MCF 10A (cell line): ENCODE data around the gene FFAR1. TPM values are rescaled to one million over a fixed set of nuclear protein-coding genes. Genes with fewer than 3 reads are reported as not detected.

Source experiments
- BruUV-seq: library from RNA; stranded (reverse); fragments of 400-500 nt; replicated peaks from 2 replicates; lab custom pipeline; 2021; lab: Mats Ljungman, UMichigan
- CTCF ChIA-PET: fragments of 300-600 bp; sonication (Branson Sonifier 250); formaldehyde crosslinking; extraction: SDS; loops from one replicate; lab custom pipeline; 2021; ENCODE audit warnings: antibody characterized with exemption, inconsistent platforms; lab: Yijun Ruan, JAX
- POLR2A ChIA-PET: fragments of 300-600, 350-650 bp; sonication (Branson Sonifier 250); formaldehyde crosslinking; extraction: SDS; loops from one replicate; lab custom pipeline; 2020; ENCODE audit warnings: antibody characterized with exemption, inconsistent platforms; lab: Yijun Ruan, JAX
- DNase-seq: peaks from one replicate; pipeline ENCODE4 v3.0.0-alpha.2; 2018; ENCODE audit not compliant: unreplicated experiment
- H3K27ac Mint-ChIP-seq: one replicate; pipeline ENCODE4 v1.8.0; 2022; ENCODE audit warnings: mild to moderate bottlenecking, low read depth, mixed read lengths; ENCODE audit not compliant: unreplicated experiment
- H3K27me3 Mint-ChIP-seq: one replicate; pipeline ENCODE4 v1.8.0; 2022; ENCODE audit warnings: mixed read lengths; ENCODE audit not compliant: insufficient read depth, unreplicated experiment
- H3K36me3 Mint-ChIP-seq: one replicate; pipeline ENCODE4 v1.8.0; 2022; ENCODE audit warnings: mild to moderate bottlenecking, moderate library complexity, mixed read lengths; ENCODE audit not compliant: insufficient read depth, unreplicated experiment
- H3K4me1 Mint-ChIP-seq: one replicate; pipeline ENCODE4 v1.8.0; 2022; ENCODE audit warnings: mixed read lengths; ENCODE audit not compliant: insufficient read depth, unreplicated experiment
- H3K4me3 Mint-ChIP-seq: one replicate; pipeline ENCODE4 v1.8.0; 2022; ENCODE audit warnings: mild to moderate bottlenecking, moderate library complexity, mixed read lengths; ENCODE audit not compliant: unreplicated experiment
- H3K9me3 Mint-ChIP-seq: one replicate; pipeline ENCODE4 v1.8.0; 2022; ENCODE audit warnings: mixed read lengths; ENCODE audit not compliant: unreplicated experiment
- intact Hi-C: fragments of 100-400 bp; cut with micrococcal nuclease; formaldehyde crosslinking; loops from 2 replicates; pipeline ENCODE4 v1.14.1; 2022
- total RNA-seq: library from RNA; stranded (reverse); gene quantifications from 2 replicates; pipeline ENCODE4 v1.2.3, GENCODE V29; 2022
- TF ChIP-seq, protein P1 (sequence below): fragments of 200-600 bp; IDR thresholded peaks from one replicate; pipeline ENCODE4 v1.8.0; 2022; ENCODE audit warnings: antibody characterized with exemption, mild to moderate bottlenecking; ENCODE audit not compliant: unreplicated experiment

FFAR1 gene
- total RNA-seq, 1 experiment from 2014 or later = not detected

- no peaks in the 10 kb centered on the region for H3K4me1 Mint-ChIP-seq
- DNase-seq = no peak
- intact Hi-C loops = no loop called here
- POLR2A ChIA-PET = no interaction called here
- no peaks in the 10 kb centered on the region for H3K36me3 Mint-ChIP-seq
- TF ChIP-seq, protein P1, sequence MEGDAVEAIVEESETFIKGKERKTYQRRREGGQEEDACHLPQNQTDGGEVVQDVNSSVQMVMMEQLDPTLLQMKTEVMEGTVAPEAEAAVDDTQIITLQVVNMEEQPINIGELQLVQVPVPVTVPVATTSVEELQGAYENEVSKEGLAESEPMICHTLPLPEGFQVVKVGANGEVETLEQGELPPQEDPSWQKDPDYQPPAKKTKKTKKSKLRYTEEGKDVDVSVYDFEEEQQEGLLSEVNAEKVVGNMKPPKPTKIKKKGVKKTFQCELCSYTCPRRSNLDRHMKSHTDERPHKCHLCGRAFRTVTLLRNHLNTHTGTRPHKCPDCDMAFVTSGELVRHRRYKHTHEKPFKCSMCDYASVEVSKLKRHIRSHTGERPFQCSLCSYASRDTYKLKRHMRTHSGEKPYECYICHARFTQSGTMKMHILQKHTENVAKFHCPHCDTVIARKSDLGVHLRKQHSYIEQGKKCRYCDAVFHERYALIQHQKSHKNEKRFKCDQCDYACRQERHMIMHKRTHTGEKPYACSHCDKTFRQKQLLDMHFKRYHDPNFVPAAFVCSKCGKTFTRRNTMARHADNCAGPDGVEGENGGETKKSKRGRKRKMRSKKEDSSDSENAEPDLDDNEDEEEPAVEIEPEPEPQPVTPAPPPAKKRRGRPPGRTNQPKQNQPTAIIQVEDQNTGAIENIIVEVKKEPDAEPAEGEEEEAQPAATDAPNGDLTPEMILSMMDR = no peak
- no peak overlapping the region for H3K27ac Mint-ChIP-seq
- peaks cover 12% of the 10 kb centered on the region for H3K27me3 Mint-ChIP-seq
- no TSS peak for BruUV-seq
- no peak overlapping the region for H3K4me3 Mint-ChIP-seq
- no peaks in the 10 kb centered on the region for H3K9me3 Mint-ChIP-seq
- CTCF ChIA-PET = interaction anchor here (0.6 kb wide), 2 partner anchors 12 to 245 kb away, joined by 3 read pairs; no protein-coding TSS in a partner anchor
These were observed 44.3 kb upstream of the FFAR1 start for GRCh38 chr19:35303357-35303915.

DNA sequence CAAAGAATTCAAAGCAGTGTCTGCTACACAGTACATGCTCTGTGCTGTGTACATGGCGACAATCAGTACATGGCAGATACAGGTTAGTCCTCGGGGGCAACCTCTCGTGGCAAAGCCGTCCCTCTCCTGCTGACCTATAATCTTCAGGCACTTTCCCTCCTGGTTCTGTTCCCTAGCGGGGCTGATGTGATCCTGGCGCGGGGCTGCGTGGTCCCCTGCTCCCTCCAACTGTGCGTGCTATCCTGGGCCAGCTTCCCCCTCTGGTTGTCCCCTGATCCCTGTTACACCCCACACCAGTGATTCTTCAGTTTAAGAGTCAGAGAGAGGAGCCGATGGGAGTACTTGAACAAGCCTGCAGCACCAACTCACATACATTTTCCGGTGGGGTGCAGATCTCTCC is 43.7 kb upstream of the FFAR1 start:
- POLR2A ChIA-PET = no interaction called here
- H3K4me1 Mint-ChIP-seq = no peaks in the 10 kb centered on the region
- H3K9me3 Mint-ChIP-seq = no peaks in the 10 kb centered on the region
- no peak overlapping the region for H3K27ac Mint-ChIP-seq
- no peak overlapping the region for H3K4me3 Mint-ChIP-seq
- TF ChIP-seq, protein P1 = no peak
- intact Hi-C loops = no loop called here
- peaks cover 12% of the 10 kb centered on the region for H3K27me3 Mint-ChIP-seq
- no peak for DNase-seq
- CTCF ChIA-PET = interaction anchor here (0.6 kb wide), 1 partner anchor 13 kb away, joined by 3 read pairs; no protein-coding TSS in a partner anchor
- H3K36me3 Mint-ChIP-seq = no peaks in the 10 kb centered on the region
- no TSS peak for BruUV-seq

DNA sequence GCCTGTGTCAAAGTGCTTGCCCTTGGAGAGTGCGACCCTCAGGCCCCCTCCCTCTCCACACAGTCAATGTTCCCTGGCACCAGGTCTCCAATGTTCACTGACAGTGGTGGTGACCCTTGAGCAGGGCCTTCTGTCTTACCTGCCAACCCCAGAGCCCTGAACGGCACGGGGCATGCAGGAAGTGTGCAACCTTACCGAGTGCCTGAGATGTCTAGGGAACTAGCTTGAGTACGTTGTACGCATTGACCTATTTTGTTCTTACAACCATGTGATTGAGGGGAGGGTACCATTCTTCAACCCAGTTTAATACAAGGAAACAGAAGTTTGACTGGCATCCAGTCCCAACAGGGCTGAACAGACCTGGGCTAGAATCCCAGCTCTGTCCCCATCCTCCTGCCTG is 42.5 kb upstream of the FFAR1 start:
- H3K9me3 Mint-ChIP-seq = no peaks in the 10 kb centered on the region
- POLR2A ChIA-PET = no interaction called here
- no peaks in the 10 kb centered on the region for H3K36me3 Mint-ChIP-seq
- DNase-seq = no peak
- TF ChIP-seq, protein P1 = no peak
- intact Hi-C loops = no loop called here
- BruUV-seq = no TSS peak
- no peak overlapping the region for H3K27ac Mint-ChIP-seq
- H3K27me3 Mint-ChIP-seq = peaks cover 12% of the 10 kb centered on the region
- CTCF ChIA-PET = interaction anchor here (0.5 kb wide), 1 partner anchor 21 kb away, joined by 3 read pairs; no protein-coding TSS in a partner anchor
- no peak overlapping the region for H3K4me3 Mint-ChIP-seq
- no peaks in the 10 kb centered on the region for H3K4me1 Mint-ChIP-seq

- Mint-ChIP-seq H3K27ac (no peak overlapping the region), H3K27me3 (peaks cover 12% of the 10 kb centered on the region), H3K4me3 (no peak overlapping the region), H3K36me3 (no peaks in the 10 kb centered on the region), H3K9me3 (no peaks in the 10 kb centered on the region), H3K4me1 (no peaks in the 10 kb centered on the region)
- intact Hi-C loops = no loop called here
- TF ChIP-seq, protein P1 = no peak
- DNase-seq = peak; percentile 24
- ChIA-PET CTCF (interaction anchor here (0.5 to 1.4 kb wide), 2 partner anchors 9 to 71 kb away, joined by 3 to 4 read pairs; no protein-coding TSS in a partner anchor), POLR2A (no interaction called here)
- BruUV-seq = no TSS peak
These were observed 41.0 kb upstream of the FFAR1 start for GRCh38 chr19:35306473-35307246.
